Gastroesophageal sphincter (tissue), 3 donors: Measurements from ENCODE around the gene NAALADL2.

Experiments
- EP300 ChIP-seq: sonication (generic); formaldehyde crosslinking; IDR thresholded peaks from one replicate; pipeline ENCODE4 v1.6.1; 2017; ENCODE audit warnings: antibody characterized with exemption, mild to moderate bottlenecking
- POLR2A ChIP-seq, 2 donors: fragments of 450-650 bp; IDR thresholded peaks; one replicate each; pipeline ENCODE4 v1.6.1; 2017; ENCODE audit warnings: antibody characterized with exemption in 2 of 2, mild to moderate bottlenecking in 2 of 2, moderate library complexity in 1 of 2
- POLR2AphosphoS5 ChIP-seq: sonication (generic); formaldehyde crosslinking; IDR thresholded peaks from one replicate; pipeline ENCODE4 v1.6.1; 2017; ENCODE audit warnings: antibody characterized with exemption
- TF ChIP-seq, protein P1 (sequence below), 4 experiments: fragments of 200-600 bp in 2 of 4; fragments of 450-650 bp in 2 of 4; sonication (generic) in 1 of 4; IDR thresholded peaks; one replicate each; pipeline ENCODE4 v1.5.1; 2017 to 2019; ENCODE audit warnings: antibody characterized with exemption in 4 of 4, mild to moderate bottlenecking in 2 of 4, moderate library complexity in 2 of 4

DNA sequence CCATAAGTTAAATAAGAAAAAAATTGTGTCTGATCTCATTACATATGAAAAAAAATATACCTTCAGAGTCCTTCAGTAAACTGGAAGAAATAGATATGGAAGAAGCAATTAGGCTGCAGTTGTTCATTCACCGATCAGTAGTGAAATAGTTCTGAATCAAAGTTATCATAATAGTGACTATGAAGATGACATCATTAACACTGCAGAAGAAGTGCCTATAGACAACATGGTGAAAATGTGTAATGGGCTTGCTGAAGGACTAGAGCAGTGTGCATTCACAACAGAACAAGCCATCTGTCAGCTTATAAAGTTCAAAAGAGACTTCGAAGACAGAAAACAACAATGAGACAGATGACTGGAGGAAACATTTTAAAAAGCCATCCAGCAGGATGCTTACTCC lies 144.5 kb downstream of the NAALADL2 start:
- TF ChIP-seq, protein P1, sequence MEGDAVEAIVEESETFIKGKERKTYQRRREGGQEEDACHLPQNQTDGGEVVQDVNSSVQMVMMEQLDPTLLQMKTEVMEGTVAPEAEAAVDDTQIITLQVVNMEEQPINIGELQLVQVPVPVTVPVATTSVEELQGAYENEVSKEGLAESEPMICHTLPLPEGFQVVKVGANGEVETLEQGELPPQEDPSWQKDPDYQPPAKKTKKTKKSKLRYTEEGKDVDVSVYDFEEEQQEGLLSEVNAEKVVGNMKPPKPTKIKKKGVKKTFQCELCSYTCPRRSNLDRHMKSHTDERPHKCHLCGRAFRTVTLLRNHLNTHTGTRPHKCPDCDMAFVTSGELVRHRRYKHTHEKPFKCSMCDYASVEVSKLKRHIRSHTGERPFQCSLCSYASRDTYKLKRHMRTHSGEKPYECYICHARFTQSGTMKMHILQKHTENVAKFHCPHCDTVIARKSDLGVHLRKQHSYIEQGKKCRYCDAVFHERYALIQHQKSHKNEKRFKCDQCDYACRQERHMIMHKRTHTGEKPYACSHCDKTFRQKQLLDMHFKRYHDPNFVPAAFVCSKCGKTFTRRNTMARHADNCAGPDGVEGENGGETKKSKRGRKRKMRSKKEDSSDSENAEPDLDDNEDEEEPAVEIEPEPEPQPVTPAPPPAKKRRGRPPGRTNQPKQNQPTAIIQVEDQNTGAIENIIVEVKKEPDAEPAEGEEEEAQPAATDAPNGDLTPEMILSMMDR (IDR thresholded peaks at IDR 0.05) = no peak
- TF ChIP-seq POLR2A (IDR thresholded peaks at IDR 0.05) (no peak), POLR2AphosphoS5 (no peak), EP300 (no peak)
